Tibial nerve (tissue), 3 donors: ENCODE measurements around the gene INSM1.

Experiments
- CTCF ChIP-seq, 5 experiments: fragments of 200-600 bp in 3 of 5; fragments of 450-650 bp in 2 of 5; sonication (generic) in 3 of 5; IDR thresholded peaks; one replicate each; pipeline ENCODE4 v1.5.1; 2016 to 2019; ENCODE audit warnings: antibody characterized with exemption in 5 of 5, mild to moderate bottlenecking in 3 of 5, moderate library complexity in 2 of 5
- POLR2A ChIP-seq, 2 donors: fragments of 450-650 bp; IDR thresholded peaks; one replicate each; pipeline ENCODE4 v1.6.1; 2017; ENCODE audit warnings: antibody characterized with exemption in 2 of 2, mild to moderate bottlenecking in 2 of 2, moderate library complexity in 2 of 2

GRCh38 chr20:20343932-20344331 lies 24.0 kb upstream of the INSM1 start:
- TF ChIP-seq CTCF (IDR thresholded peaks at IDR 0.05) (no peak), POLR2A (IDR thresholded peaks at IDR 0.05) (no peak)
